ENCODE measurements around the gene TNRC18. TPM values are rescaled to one million over a fixed set of nuclear protein-coding genes. Genes with fewer than 3 reads are reported as not detected.

Gene TNRC18
- total and polyA plus RNA-seq, 9 donors, result 48.6 to 153 (median 91.8) TPM

- no peaks in the 10 kb centered on the region for H3K27me3 ChIP-seq
- intact Hi-C loops (cut with DNase I), result no loop called here
- TF ChIP-seq CTCF (IDR thresholded peaks at IDR 0.05) (no peak), POLR2A (IDR thresholded peaks at IDR 0.05) (no peak), EP300 (IDR thresholded peaks at IDR 0.05) (no peak)
- no peak overlapping the region for H3K27ac ChIP-seq
- no peak overlapping the region for H3K4me3 ChIP-seq
- DNase-seq, result no peak
- 82 to 89% (median 84%) methylated on average over 20 of the region's 20 CpGs for WGBS, 3 donors
- H3K36me3 ChIP-seq, result no peaks in the 10 kb centered on the region
- H3K9me3 ChIP-seq, result no peaks in the 10 kb centered on the region
- peaks cover 39% of the 10 kb centered on the region for H3K4me1 ChIP-seq (ENCODE audit: insufficient read depth)
These were observed 43.1 kb downstream of the TNRC18 start for GRCh38 chr7:5380350-5381070.

GRCh38 chr7:5379546-5379945, 44.1 kb downstream of the TNRC18 start:
- TF ChIP-seq POLR2A (IDR thresholded peaks at IDR 0.05) (no peak), EP300 (IDR thresholded peaks at IDR 0.05) (no peak), CTCF (IDR thresholded peaks at IDR 0.05) (no peak)
- peaks cover 37% of the 10 kb centered on the region for H3K4me1 ChIP-seq (ENCODE audit: insufficient read depth)

GRCh38 chr7:5377816-5378215, 45.8 kb downstream of the TNRC18 start:
- intact Hi-C loops (cut with DNase I), result no loop called here
- H3K36me3 ChIP-seq, result no peaks in the 10 kb centered on the region
- no peak overlapping the region for H3K27ac ChIP-seq
- no peak overlapping the region for H3K4me3 ChIP-seq
- WGBS, 3 donors, result 91 to 94% (median 92%) methylated on average over 13 to 16 of the region's 16 CpGs
- H3K4me1 ChIP-seq (ENCODE audit: insufficient read depth), result peaks cover 25% of the 10 kb centered on the region
- TF ChIP-seq EP300 (IDR thresholded peaks at IDR 0.05), result no peak
- no peak for TF ChIP-seq CTCF (IDR thresholded peaks at IDR 0.05)
- TF ChIP-seq POLR2A (IDR thresholded peaks at IDR 0.05), result no peak
- H3K9me3 ChIP-seq, result no peaks in the 10 kb centered on the region
- no peak for DNase-seq
- no peaks in the 10 kb centered on the region for H3K27me3 ChIP-seq

More at GRCh38 chr7:5379546-5379945, 44.1 kb downstream of the TNRC18 start:
- intact Hi-C loops (cut with DNase I), result no loop called here
- no peak for DNase-seq
- 63 to 69% (median 65%) methylated on average over 12 to 17 of the region's 17 CpGs for WGBS, 3 donors
- no peaks in the 10 kb centered on the region for H3K9me3 ChIP-seq
- no peak overlapping the region for H3K4me3 ChIP-seq
- H3K27ac ChIP-seq, result no peak overlapping the region
- no peaks in the 10 kb centered on the region for H3K36me3 ChIP-seq
- H3K27me3 ChIP-seq, result no peaks in the 10 kb centered on the region

GRCh38 chr7:5377279-5377678, 46.4 kb downstream of the TNRC18 start:
- TF ChIP-seq POLR2A (IDR thresholded peaks at IDR 0.05) (no peak), EP300 (IDR thresholded peaks at IDR 0.05) (no peak), CTCF (IDR thresholded peaks at IDR 0.05) (no peak)
- DNase-seq, result no peak
- Histone ChIP-seq H3K4me1 (ENCODE audit: insufficient read depth) (peaks cover 20% of the 10 kb centered on the region), H3K36me3 (no peaks in the 10 kb centered on the region), H3K4me3 (no peak overlapping the region), H3K9me3 (no peaks in the 10 kb centered on the region), H3K27me3 (no peaks in the 10 kb centered on the region), H3K27ac (no peak overlapping the region)
- intact Hi-C loops (cut with DNase I), result no loop called here
- WGBS, 3 donors, result 93 to 97% (median 94%) methylated on average over 18 to 20 of the region's 20 CpGs
